ENCODE results near the gene PPEF1. TPM values are rescaled to one million over a fixed set of nuclear protein-coding genes. Genes with fewer than 3 reads are reported as not detected.

PPEF1 gene
- polyA plus RNA-seq, 1 experiment = not detected

DNA sequence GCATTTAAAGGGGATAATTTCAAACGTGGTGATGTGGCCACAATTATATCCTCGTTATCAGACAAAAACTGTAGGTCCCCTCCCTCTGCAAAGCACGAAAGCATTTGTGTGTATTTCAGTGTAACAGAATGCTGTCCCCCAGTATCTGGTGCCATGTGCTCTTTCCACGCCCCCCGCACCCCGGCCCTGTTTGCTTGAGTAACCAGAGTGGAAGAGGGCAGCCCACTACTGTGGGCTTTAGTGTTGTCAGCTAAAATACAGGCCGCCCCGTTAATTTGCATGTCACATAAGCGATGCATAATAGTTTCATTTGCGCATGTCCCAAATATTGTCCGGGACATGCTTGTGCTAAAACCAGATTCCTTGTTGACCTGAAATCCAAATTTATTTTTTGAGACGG is 166.4 kb downstream of the PPEF1 start:
- TF ChIP-seq, protein P1, sequence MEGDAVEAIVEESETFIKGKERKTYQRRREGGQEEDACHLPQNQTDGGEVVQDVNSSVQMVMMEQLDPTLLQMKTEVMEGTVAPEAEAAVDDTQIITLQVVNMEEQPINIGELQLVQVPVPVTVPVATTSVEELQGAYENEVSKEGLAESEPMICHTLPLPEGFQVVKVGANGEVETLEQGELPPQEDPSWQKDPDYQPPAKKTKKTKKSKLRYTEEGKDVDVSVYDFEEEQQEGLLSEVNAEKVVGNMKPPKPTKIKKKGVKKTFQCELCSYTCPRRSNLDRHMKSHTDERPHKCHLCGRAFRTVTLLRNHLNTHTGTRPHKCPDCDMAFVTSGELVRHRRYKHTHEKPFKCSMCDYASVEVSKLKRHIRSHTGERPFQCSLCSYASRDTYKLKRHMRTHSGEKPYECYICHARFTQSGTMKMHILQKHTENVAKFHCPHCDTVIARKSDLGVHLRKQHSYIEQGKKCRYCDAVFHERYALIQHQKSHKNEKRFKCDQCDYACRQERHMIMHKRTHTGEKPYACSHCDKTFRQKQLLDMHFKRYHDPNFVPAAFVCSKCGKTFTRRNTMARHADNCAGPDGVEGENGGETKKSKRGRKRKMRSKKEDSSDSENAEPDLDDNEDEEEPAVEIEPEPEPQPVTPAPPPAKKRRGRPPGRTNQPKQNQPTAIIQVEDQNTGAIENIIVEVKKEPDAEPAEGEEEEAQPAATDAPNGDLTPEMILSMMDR (IDR thresholded peaks at IDR 0.05; ENCODE audit: insufficient read depth, low read depth, low read length) = no peak
- CTCF ChIA-PET = interaction anchor here (0.7 to 1.4 kb wide), 2 partner anchors 24 to 460 kb away, joined by 4 read pairs; no protein-coding TSS in a partner anchor

DNA sequence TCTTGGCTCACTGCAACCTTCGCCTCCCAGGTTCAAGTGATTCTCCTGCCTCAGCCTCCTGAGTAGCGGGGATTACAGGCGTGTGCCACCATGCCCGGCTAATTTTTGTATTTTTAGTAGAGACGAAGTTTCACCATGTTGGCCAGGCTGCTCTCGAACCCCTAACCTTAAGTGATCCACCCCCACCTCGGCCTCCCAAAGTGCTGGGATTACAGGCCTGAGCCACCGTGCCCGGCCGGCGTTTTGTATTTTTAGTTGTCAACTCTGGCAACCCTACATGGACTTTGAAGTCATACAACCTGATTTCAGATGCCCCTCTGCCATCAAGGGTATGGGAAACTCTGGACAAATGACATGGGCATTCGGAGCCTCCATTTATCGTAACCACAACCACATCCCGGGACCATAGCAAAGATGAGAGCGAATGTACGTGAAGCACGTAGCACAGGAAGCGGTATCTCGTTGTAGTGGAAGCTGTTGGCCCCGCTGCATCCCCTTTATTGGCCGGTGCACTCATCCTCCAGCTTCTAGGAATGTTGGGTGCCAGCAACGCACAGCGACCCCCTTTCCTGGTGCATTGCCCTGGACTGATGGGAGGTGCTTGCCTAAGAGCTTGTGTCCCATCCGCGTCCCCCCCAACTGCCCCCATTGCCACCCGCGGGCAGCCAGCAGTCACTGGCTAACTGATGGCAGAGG is 167.3 kb downstream of the PPEF1 start:
- TF ChIP-seq, protein P1 (IDR thresholded peaks at IDR 0.05; ENCODE audit: insufficient read depth, low read depth, low read length) = no peak
- Histone ChIP-seq H3K36me3 (ENCODE audit: control insufficient read depth, insufficient read depth, low read length) (no peaks in the 10 kb centered on the region), H3K27me3 (ENCODE audit: control insufficient read depth, insufficient read depth, low read length) (peaks cover 2% of the 10 kb centered on the region; the same call in 1 of the 2 replicates), H3K4me3 (ENCODE audit: low read depth, low read length) (no peak overlapping the region)
- POLR2A ChIA-PET = no interaction called here
- DNase-seq (ENCODE audit: low read depth) = no peak
- CTCF ChIA-PET = no interaction called here

More for the DNA sequence above, 166.4 kb downstream of the PPEF1 start:
- DNase-seq (ENCODE audit: low read depth) = no peak
- no peaks in the 10 kb centered on the region for H3K36me3 ChIP-seq (ENCODE audit: control insufficient read depth, insufficient read depth, low read length)
- peaks cover 2% of the 10 kb centered on the region; the same call in 1 of the 2 replicates for H3K27me3 ChIP-seq (ENCODE audit: control insufficient read depth, insufficient read depth, low read length)
- H3K4me3 ChIP-seq (ENCODE audit: low read depth, low read length) = no peak overlapping the region
- POLR2A ChIA-PET = no interaction called here

DNA sequence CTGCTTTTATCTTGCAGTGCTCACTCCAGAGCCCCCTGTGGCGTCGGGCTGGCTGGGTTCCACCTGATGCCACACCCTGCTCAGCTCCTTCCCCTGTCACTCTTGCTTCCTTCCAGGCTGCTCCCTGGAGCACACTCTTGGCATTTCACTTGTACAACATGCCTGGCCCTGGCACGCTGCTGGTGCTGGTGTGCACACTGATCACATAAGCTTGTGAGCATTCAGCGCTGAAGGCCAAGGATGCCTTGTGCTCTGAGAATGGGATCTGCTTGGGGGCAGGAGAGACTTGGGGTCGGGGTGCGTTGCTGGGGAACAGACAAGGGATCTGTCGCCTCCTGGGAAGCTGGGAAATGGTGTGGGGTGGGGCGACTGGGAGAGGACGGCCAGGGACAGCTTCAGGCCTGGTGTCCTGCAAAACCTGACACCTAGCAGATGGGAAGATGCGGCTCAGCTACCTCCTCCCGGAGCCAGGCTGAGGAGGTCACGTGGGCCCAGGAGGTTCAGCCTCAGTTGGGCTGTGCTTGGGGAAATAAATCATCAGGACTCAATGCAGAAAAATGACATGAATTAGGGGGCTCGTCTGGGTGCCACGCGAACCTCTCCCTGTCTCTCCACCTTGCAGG is 167.9 kb downstream of the PPEF1 start:
- TF ChIP-seq, protein P1 (IDR thresholded peaks at IDR 0.05; ENCODE audit: insufficient read depth, low read depth, low read length) = no peak
- CTCF ChIA-PET = no interaction called here
- Histone ChIP-seq H3K27me3 (ENCODE audit: control insufficient read depth, insufficient read depth, low read length) (peaks cover 2% of the 10 kb centered on the region; the same call in 1 of the 2 replicates), H3K4me3 (ENCODE audit: low read depth, low read length) (no peak overlapping the region), H3K36me3 (ENCODE audit: control insufficient read depth, insufficient read depth, low read length) (no peaks in the 10 kb centered on the region)
- POLR2A ChIA-PET = no interaction called here
- no peak for DNase-seq (ENCODE audit: low read depth)

DNA sequence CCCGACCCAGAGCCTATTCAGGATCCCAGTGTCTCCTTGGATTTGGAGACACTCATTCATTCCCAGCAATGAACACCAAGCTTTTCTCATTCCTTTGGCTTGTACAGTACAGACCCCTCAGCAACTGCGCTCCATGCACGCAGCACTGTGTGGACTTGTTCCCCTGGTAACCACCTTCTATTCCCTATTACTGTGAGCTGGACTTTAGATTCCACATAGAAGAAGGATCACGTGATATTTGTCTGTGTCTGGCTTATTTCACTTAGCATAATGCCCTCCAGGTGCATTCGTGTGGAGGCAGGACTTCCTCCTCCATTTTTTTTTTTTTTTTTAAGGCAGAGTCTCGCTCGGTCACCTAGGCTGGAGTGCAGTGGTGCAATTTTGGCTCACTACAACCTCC is 170.0 kb downstream of the PPEF1 start:
- POLR2A ChIA-PET = no interaction called here
- Histone ChIP-seq H3K27me3 (ENCODE audit: control insufficient read depth, insufficient read depth, low read length) (peaks cover 2% of the 10 kb centered on the region; the same call in 1 of the 2 replicates), H3K36me3 (ENCODE audit: control insufficient read depth, insufficient read depth, low read length) (no peaks in the 10 kb centered on the region), H3K4me3 (ENCODE audit: low read depth, low read length) (no peak overlapping the region)
- CTCF ChIA-PET = interaction anchor here (0.7 kb wide), 1 partner anchor 22 kb away, joined by 3 read pairs; no protein-coding TSS in a partner anchor
- TF ChIP-seq, protein P1 (IDR thresholded peaks at IDR 0.05; ENCODE audit: insufficient read depth, low read depth, low read length) = no peak
- no peak for DNase-seq (ENCODE audit: low read depth)

Other genes starting within 250 kb of the PPEF1 start
- not detected in 2 replicates for gene RS1, start 35.5 kb upstream of the PPEF1 start, polyA plus RNA-seq (2011; rRNA removed)